ENCODE data around the gene RAB32. TPM values are rescaled to one million over a fixed set of nuclear protein-coding genes. Genes with fewer than 3 reads are reported as not detected.

Gene RAB32
- total RNA-seq, 1 donor from 2014 or later, result 54.2 TPM

- no peak for DNase-seq (ENCODE audit: extremely low spot score, unreplicated experiment)
- TF ChIP-seq, protein P1, sequence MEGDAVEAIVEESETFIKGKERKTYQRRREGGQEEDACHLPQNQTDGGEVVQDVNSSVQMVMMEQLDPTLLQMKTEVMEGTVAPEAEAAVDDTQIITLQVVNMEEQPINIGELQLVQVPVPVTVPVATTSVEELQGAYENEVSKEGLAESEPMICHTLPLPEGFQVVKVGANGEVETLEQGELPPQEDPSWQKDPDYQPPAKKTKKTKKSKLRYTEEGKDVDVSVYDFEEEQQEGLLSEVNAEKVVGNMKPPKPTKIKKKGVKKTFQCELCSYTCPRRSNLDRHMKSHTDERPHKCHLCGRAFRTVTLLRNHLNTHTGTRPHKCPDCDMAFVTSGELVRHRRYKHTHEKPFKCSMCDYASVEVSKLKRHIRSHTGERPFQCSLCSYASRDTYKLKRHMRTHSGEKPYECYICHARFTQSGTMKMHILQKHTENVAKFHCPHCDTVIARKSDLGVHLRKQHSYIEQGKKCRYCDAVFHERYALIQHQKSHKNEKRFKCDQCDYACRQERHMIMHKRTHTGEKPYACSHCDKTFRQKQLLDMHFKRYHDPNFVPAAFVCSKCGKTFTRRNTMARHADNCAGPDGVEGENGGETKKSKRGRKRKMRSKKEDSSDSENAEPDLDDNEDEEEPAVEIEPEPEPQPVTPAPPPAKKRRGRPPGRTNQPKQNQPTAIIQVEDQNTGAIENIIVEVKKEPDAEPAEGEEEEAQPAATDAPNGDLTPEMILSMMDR (IDR thresholded peaks at IDR 0.05), result no peak
- Mint-ChIP-seq H3K9me3 (ENCODE audit: unreplicated experiment) (no peaks in the 10 kb centered on the region), H3K4me3 (ENCODE audit: unreplicated experiment) (no peak overlapping the region), H3K4me1 (ENCODE audit: unreplicated experiment) (no peaks in the 10 kb centered on the region), H3K27me3 (ENCODE audit: unreplicated experiment) (peaks cover 24% of the 10 kb centered on the region), H3K36me3 (ENCODE audit: unreplicated experiment) (no peaks in the 10 kb centered on the region), H3K27ac (ENCODE audit: unreplicated experiment) (no peak overlapping the region)
Observed at GRCh38 chr6:146592451-146592850, 48.8 kb downstream of the RAB32 start.

DNA sequence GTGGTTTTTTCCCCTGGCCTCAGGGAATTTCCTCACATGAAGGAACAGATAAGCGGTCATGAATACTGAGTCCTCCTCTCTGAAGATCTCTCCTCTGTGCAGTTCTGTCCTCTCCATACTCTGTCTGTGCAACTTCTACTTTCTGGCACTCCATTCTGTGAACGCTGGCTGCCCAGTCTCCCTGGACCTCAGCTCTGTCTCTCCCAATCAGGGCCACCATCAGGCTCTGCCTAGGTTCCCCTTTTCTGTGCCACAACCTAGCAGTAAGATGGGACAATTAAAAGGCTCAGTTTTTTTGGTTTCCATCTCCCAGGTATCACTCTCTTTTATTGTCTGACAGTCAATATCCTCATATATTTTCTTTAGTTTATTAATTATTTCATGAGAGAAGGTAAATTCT is 50.4 kb downstream of the RAB32 start:
- Mint-ChIP-seq H3K36me3 (ENCODE audit: unreplicated experiment) (no peaks in the 10 kb centered on the region), H3K27ac (ENCODE audit: unreplicated experiment) (no peak overlapping the region), H3K4me3 (ENCODE audit: unreplicated experiment) (no peak overlapping the region), H3K4me1 (ENCODE audit: unreplicated experiment) (peaks cover 7% of the 10 kb centered on the region), H3K9me3 (ENCODE audit: unreplicated experiment) (no peaks in the 10 kb centered on the region), H3K27me3 (ENCODE audit: unreplicated experiment) (peaks cover 24% of the 10 kb centered on the region)
- TF ChIP-seq, protein P1 (IDR thresholded peaks at IDR 0.05), result no peak
- no peak for DNase-seq (ENCODE audit: extremely low spot score, unreplicated experiment)

- Mint-ChIP-seq H3K36me3 (ENCODE audit: unreplicated experiment) (no peaks in the 10 kb centered on the region), H3K4me1 (ENCODE audit: unreplicated experiment) (peaks cover 10% of the 10 kb centered on the region)
Observed at GRCh38 chr6:146594495-146594894, 50.9 kb downstream of the RAB32 start.

DNA sequence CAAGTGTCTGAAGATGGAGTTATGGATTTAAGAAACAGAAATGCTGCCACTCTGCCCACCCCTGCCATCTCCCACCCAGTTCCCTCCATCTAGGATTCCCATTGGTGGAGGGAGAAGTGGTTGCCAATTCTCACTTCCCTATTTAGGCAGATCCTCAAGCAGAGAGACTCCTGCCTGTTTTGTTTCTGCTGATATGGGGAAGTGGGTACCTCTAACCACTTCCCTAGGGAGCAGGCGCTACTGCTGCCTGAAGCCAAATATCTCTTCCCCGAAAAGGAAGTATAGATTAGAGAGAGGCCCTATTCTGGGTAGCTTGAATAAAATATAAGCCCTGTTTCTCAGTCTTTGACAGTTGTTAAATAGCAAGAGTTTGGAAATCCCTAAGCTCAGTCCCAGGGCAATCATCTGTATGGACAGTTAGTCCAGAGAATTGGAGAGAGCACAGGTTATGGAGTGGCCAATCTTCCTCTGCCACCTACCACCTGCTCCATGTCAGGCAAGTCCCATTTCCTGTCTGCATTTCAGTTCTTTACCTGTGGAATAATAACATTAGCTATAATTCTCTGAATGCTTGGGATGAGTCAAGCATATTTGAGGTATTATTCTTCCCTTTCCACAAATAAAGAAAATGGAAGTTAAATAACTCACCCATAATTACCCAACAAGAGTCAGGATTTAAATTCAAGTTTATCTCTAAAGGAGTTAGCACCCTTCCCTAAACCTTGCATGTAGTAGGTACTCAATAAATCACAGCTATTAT is 52.5 kb downstream of the RAB32 start:
- Mint-ChIP-seq H3K27ac (ENCODE audit: unreplicated experiment) (no peak overlapping the region), H3K4me3 (ENCODE audit: unreplicated experiment) (no peak overlapping the region), H3K36me3 (ENCODE audit: unreplicated experiment) (no peaks in the 10 kb centered on the region), H3K9me3 (ENCODE audit: unreplicated experiment) (no peaks in the 10 kb centered on the region), H3K4me1 (ENCODE audit: unreplicated experiment) (peaks cover 10% of the 10 kb centered on the region), H3K27me3 (ENCODE audit: unreplicated experiment) (peaks cover 24% of the 10 kb centered on the region)
- DNase-seq (ENCODE audit: extremely low spot score, unreplicated experiment), result no peak
- TF ChIP-seq, protein P1 (IDR thresholded peaks at IDR 0.05), result no peak

More at GRCh38 chr6:146594495-146594894, 50.9 kb downstream of the RAB32 start:
- no peaks in the 10 kb centered on the region for H3K9me3 Mint-ChIP-seq (ENCODE audit: unreplicated experiment)
- TF ChIP-seq, protein P1 (IDR thresholded peaks at IDR 0.05), result no peak
- no peak overlapping the region for H3K4me3 Mint-ChIP-seq (ENCODE audit: unreplicated experiment)
- DNase-seq (ENCODE audit: extremely low spot score, unreplicated experiment), result no peak
- no peak overlapping the region for H3K27ac Mint-ChIP-seq (ENCODE audit: unreplicated experiment)
- peaks cover 24% of the 10 kb centered on the region for H3K27me3 Mint-ChIP-seq (ENCODE audit: unreplicated experiment)

GRCh38 chr6:146598772-146599405 is 55.3 kb downstream of the RAB32 start, which contains the start of gene ADGB:
ADGB (plus strand) TSS chr6:146598972; CDS start chr6:146599041, 69 bp downstream.
- Mint-ChIP-seq H3K27ac (ENCODE audit: unreplicated experiment) (no peak within 1 kb of the TSS), H3K36me3 (ENCODE audit: unreplicated experiment) (no peaks in the 10 kb centered on the region)

More at GRCh38 chr6:146598772-146599405, 55.3 kb downstream of the RAB32 start, which contains the start of gene ADGB:
- TF ChIP-seq, protein P1 (IDR thresholded peaks at IDR 0.05), result no peak
- Mint-ChIP-seq H3K4me1 (ENCODE audit: unreplicated experiment) (peaks cover 10% of the 10 kb centered on the region), H3K27me3 (ENCODE audit: unreplicated experiment) (peaks cover 20% of the 10 kb centered on the region), H3K9me3 (ENCODE audit: unreplicated experiment) (no peaks in the 10 kb centered on the region), H3K4me3 (ENCODE audit: unreplicated experiment) (peak within 1 kb of the TSS; percentile 76)
- peak; percentile 89 for DNase-seq (ENCODE audit: extremely low spot score, unreplicated experiment)

All from osteocyte (in vitro differentiated cells).